Measurements from ENCODE around the gene SUSD3. TPM values are rescaled to one million over a fixed set of nuclear protein-coding genes. Genes with fewer than 3 reads are reported as not detected.

The SUSD3 gene
- total RNA-seq, 1 donor from 2014 or later, result 1.3 TPM

GRCh38 chr9:93020771-93021670 lies 37.5 kb upstream of the SUSD3 start:
- DNase-seq (ENCODE audit: low read depth), result no peak
- H3K4me3 ChIP-seq (ENCODE audit: low read depth, low read length), result no peak overlapping the region
- no peaks in the 10 kb centered on the region for H3K27me3 ChIP-seq (ENCODE audit: control insufficient read depth, insufficient read depth, low read length)
- TF ChIP-seq, protein P1, sequence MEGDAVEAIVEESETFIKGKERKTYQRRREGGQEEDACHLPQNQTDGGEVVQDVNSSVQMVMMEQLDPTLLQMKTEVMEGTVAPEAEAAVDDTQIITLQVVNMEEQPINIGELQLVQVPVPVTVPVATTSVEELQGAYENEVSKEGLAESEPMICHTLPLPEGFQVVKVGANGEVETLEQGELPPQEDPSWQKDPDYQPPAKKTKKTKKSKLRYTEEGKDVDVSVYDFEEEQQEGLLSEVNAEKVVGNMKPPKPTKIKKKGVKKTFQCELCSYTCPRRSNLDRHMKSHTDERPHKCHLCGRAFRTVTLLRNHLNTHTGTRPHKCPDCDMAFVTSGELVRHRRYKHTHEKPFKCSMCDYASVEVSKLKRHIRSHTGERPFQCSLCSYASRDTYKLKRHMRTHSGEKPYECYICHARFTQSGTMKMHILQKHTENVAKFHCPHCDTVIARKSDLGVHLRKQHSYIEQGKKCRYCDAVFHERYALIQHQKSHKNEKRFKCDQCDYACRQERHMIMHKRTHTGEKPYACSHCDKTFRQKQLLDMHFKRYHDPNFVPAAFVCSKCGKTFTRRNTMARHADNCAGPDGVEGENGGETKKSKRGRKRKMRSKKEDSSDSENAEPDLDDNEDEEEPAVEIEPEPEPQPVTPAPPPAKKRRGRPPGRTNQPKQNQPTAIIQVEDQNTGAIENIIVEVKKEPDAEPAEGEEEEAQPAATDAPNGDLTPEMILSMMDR (IDR thresholded peaks at IDR 0.05; ENCODE audit: insufficient read depth, low read length, poor library complexity, severe bottlenecking), result no peak
- no peaks in the 10 kb centered on the region for H3K36me3 ChIP-seq (ENCODE audit: control insufficient read depth, insufficient read depth, low read length)

DNA sequence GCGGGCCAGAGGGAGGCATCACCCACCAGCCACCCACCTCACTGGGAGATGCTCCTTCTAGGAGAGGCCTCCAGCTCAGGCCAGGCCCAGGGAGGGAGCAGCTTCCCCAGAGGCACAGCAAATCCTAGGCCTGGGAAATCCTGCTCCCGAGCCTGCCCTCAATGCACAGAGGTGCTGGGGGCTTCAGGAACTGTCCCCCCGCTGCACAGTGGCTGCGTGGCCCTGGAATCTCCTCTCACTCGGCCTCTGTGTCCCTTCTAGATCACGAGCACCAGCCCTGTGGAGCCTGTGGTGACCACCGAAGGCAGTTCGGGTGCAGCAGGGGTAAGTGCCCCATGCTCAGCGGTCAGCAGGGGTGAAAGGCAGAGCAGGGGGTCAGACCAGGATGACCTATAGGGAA lies 36.4 kb upstream of the SUSD3 start:
- no peaks in the 10 kb centered on the region for H3K36me3 ChIP-seq (ENCODE audit: control insufficient read depth, insufficient read depth, low read length)
- H3K4me3 ChIP-seq (ENCODE audit: low read depth, low read length), result no peak overlapping the region
- DNase-seq (ENCODE audit: low read depth), result no peak
- no peaks in the 10 kb centered on the region for H3K27me3 ChIP-seq (ENCODE audit: control insufficient read depth, insufficient read depth, low read length)
- TF ChIP-seq, protein P1 (IDR thresholded peaks at IDR 0.05; ENCODE audit: insufficient read depth, low read length, poor library complexity, severe bottlenecking), result no peak

DNA sequence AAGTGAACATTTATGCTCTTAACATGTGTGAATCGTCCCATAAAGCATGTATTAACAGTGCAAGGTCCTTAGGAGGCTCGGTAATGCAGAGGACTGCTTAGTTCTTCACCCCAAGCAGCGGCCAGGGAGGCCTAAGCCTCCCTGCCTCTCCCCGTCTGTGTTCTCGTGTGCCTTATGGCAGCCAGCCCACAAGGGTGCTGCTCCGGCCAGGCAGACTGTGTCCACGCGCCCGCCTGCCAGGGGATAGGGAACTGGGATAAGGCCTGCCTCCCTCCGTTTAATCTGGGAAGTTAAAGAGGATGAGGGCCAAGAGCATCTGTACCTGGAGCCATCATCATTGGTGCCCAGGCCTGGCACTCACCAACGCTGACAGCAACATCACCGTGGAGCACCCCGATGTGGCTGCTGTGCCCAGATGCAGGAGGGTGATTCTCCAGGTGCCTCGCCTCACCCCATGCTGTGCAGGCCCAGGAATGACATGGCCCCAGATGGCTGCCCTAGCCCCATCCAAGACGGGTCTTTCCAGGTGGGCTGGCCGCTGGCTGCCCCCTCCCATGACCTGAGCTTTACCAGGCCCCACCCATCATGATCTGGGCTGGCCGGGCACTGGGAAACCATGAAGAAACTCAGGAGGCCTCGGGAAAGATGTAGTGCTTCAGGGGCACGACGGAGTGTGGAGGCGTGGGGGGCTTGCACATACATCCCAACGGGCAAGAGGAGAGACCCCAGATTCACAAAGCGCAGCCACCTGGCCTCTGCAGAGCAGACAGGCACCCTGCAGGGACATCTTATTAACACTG lies 35.6 kb upstream of the SUSD3 start:
- Histone ChIP-seq H3K4me3 (ENCODE audit: low read depth, low read length) (no peak overlapping the region), H3K27me3 (ENCODE audit: control insufficient read depth, insufficient read depth, low read length) (no peaks in the 10 kb centered on the region), H3K36me3 (ENCODE audit: control insufficient read depth, insufficient read depth, low read length) (no peaks in the 10 kb centered on the region)
- no peak for DNase-seq (ENCODE audit: low read depth)
- TF ChIP-seq, protein P1 (IDR thresholded peaks at IDR 0.05; ENCODE audit: insufficient read depth, low read length, poor library complexity, severe bottlenecking), result no peak

DNA sequence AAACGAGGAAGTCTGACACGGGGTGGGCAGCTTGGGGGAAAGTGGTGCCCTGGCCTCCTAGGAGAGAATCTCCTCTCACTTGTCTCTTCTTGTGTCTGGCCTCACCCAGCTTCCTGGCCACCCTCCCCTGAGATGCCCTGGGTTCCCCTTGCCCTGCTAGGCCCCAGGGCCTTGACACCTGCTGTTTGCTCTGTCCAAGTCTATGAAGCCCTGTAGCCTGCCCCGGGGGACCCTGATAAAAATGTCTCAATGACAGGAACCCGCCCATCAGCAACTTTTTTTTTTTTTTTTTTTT lies 35.0 kb upstream of the SUSD3 start:
- Histone ChIP-seq H3K27me3 (ENCODE audit: control insufficient read depth, insufficient read depth, low read length) (no peaks in the 10 kb centered on the region), H3K4me3 (ENCODE audit: low read depth, low read length) (no peak overlapping the region), H3K36me3 (ENCODE audit: control insufficient read depth, insufficient read depth, low read length) (no peaks in the 10 kb centered on the region)
- TF ChIP-seq, protein P1 (IDR thresholded peaks at IDR 0.05; ENCODE audit: insufficient read depth, low read length, poor library complexity, severe bottlenecking), result no peak
- no peak for DNase-seq (ENCODE audit: low read depth)

GRCh38 chr9:93024646-93024910 lies 33.9 kb upstream of the SUSD3 start:
- DNase-seq (ENCODE audit: low read depth), result no peak
- H3K27me3 ChIP-seq (ENCODE audit: control insufficient read depth, insufficient read depth, low read length), result no peaks in the 10 kb centered on the region
- H3K36me3 ChIP-seq (ENCODE audit: control insufficient read depth, insufficient read depth, low read length), result no peaks in the 10 kb centered on the region
- H3K4me3 ChIP-seq (ENCODE audit: low read depth, low read length), result no peak overlapping the region
- TF ChIP-seq, protein P1 (IDR thresholded peaks at IDR 0.05; ENCODE audit: insufficient read depth, low read length, poor library complexity, severe bottlenecking), result no peak
